Measurements from ENCODE around the gene ZNF639.
A peak's percentile ranks its signal among the peaks of the same experiment; 100 is the strongest.
"Not testable (repeated sequence)": the region's sequence is repeated elsewhere in the genome, so short reads cannot be mapped to it uniquely, and the experiment has no call there.

Gene ZNF639, protein sequence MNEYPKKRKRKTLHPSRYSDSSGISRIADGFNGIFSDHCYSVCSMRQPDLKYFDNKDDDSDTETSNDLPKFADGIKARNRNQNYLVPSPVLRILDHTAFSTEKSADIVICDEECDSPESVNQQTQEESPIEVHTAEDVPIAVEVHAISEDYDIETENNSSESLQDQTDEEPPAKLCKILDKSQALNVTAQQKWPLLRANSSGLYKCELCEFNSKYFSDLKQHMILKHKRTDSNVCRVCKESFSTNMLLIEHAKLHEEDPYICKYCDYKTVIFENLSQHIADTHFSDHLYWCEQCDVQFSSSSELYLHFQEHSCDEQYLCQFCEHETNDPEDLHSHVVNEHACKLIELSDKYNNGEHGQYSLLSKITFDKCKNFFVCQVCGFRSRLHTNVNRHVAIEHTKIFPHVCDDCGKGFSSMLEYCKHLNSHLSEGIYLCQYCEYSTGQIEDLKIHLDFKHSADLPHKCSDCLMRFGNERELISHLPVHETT

DNA sequence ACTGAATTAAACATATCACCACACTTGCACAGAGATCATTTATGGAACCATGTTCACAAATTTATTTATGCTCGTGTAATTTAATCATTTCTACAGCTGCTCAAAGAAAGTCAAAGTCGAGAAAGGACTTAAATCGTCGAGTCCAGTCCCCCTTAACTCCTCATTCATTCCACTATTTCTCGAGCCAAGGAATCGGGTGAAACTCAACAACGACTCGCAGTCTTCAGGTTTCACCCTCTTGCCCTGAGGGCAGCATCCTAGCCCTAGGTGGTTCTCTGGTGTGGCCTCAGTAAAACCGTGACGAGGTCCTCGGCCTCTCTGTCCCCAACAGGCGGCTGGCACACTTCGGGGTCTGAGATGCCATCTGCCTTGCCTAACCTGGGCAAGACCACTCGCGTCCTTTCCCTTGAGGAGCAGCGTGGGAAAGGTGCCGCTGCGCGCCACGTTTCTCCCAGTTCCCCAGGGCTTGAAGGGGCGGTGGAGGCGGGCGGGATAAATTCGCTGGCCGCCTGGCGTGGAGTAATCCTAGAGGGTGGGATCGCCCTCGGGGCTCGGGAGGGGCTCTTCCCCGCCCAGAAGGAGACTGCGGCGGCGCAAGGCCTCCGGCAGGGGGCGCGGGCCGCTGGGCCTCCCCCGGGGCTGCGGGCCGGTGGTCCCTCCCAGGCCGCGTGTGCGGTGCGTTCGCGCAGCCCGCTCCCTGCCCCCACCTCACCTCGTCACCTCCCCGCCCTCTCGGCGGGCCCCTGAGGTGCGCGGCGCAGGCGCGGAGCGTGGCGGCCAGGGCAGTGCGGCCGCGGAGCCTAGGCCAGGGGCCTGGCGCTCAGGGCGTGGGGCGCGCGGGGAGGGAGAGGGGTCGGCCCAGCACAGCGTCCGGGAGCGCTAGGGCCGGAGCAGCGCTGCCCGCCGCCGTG, at the start of gene ZNF639:
TSS of gene ZNF639 (plus strand) at position 746 of the 911 bp plus-strand sequence. CDS start 5,263 bp downstream, outside the sequence.
- WGBS (ENCODE audit: insufficient coverage, insufficient read length): no CpG with 5 or more reads among the region's 75 CpGs
- Histone ChIP-seq H3K4me3 (ENCODE audit: low read length) (peak within 1 kb of the TSS; percentile 91), H3K36me3 (ENCODE audit: control insufficient read depth, insufficient read depth, low read length) (no peaks in the 10 kb centered on the region), H3K27me3 (ENCODE audit: control insufficient read depth, insufficient read depth, low read length) (no peaks in the 10 kb centered on the region), H3K27ac (ENCODE audit: low read length) (no peak within 1 kb of the TSS), H3K9me3 (ENCODE audit: control insufficient read depth, insufficient read depth, low read length) (no peaks in the 10 kb centered on the region), H3K4me1 (ENCODE audit: control insufficient read depth, insufficient read depth, low read length) (peaks cover 1% of the 10 kb centered on the region; the same call in 1 of the 2 replicates)
- DNase-seq (ENCODE audit: low read depth, low spot score): peak; percentile 57

DNA sequence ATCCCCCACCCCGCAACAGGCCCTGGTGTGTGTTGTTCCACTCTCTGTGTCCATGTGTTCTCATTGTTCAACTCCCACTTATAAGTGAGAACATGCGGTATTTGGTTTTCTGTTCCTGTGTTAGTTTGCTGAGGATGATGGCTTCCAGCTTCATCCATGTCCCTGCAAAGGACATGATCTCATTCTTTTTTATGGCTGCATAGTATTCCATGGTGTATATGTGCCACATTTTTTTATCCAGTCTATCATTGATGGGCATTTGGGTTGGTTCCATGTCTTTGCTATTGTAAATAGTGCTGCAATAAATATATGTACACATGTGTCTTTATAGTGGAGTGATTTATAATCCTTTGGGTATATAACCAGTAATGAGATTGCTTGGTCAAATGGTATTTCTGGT, 48.4 kb upstream of the ZNF639 start:
- not testable (repeated sequence) for DNase-seq (ENCODE audit: low read depth, low spot score); H3K9me3 ChIP-seq (ENCODE audit: control insufficient read depth, insufficient read depth, low read length); H3K4me3 ChIP-seq (ENCODE audit: low read length); H3K27ac ChIP-seq (ENCODE audit: low read length); H3K36me3 ChIP-seq (ENCODE audit: control insufficient read depth, insufficient read depth, low read length); H3K27me3 ChIP-seq (ENCODE audit: control insufficient read depth, insufficient read depth, low read length); H3K4me1 ChIP-seq (ENCODE audit: control insufficient read depth, insufficient read depth, low read length)
- no CpG with 5 or more reads among the region's 2 CpGs for WGBS (ENCODE audit: insufficient coverage, insufficient read length)

DNA sequence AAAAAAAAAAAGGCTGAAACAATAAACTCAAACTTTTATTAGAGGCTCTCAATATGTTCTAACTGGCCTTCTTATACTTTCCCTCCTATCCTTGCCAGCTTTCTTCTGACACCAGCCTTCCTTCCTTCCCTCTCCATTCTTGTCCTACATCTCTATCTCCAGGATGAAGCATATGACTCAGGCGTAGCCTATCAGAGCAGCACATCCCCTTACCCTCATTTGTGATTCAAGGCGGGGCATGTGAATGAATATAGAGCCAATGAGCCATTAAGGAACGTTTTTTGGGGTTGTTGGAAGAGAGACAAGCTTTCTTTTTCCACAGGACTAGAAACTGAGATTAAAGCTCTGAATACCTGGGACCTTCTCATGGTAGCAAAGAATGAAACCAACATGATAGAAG, 46.8 kb upstream of the ZNF639 start:
- DNase-seq (ENCODE audit: low read depth, low spot score): no peak

DNA sequence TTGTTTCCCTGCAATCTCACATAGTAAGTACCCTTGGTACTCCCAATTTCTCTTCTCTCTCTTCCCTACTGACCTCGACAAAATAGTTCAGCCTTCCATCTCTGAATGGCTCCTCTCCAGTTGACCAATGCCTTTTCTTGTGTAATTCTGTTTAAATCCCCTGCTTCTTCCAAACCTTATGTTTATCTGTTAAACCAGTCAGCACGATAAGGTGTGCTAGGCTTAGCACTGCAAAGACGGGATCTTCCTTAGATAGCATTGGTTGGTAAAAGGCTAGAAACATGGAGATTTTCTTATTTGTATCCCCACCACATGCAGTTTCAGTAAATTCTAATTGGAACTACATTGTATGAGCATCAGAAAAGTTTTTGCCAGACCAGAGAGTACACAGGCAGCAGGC, 46.1 kb upstream of the ZNF639 start:
- WGBS (ENCODE audit: insufficient coverage, insufficient read length): no CpG with 5 or more reads among the region's 3 CpGs
- H3K27ac ChIP-seq (ENCODE audit: low read length): no peak overlapping the region
- no peaks in the 10 kb centered on the region for H3K9me3 ChIP-seq (ENCODE audit: control insufficient read depth, insufficient read depth, low read length)
- H3K4me1 ChIP-seq (ENCODE audit: control insufficient read depth, insufficient read depth, low read length): no peaks in the 10 kb centered on the region
- no peaks in the 10 kb centered on the region for H3K27me3 ChIP-seq (ENCODE audit: control insufficient read depth, insufficient read depth, low read length)
- no peaks in the 10 kb centered on the region for H3K36me3 ChIP-seq (ENCODE audit: control insufficient read depth, insufficient read depth, low read length)
- DNase-seq (ENCODE audit: low read depth, low spot score): no peak
- H3K4me3 ChIP-seq (ENCODE audit: low read length): no peak overlapping the region

More for the DNA sequence above, 46.8 kb upstream of the ZNF639 start:
- Histone ChIP-seq H3K4me3 (ENCODE audit: low read length) (no peak overlapping the region), H3K36me3 (ENCODE audit: control insufficient read depth, insufficient read depth, low read length) (no peaks in the 10 kb centered on the region), H3K27me3 (ENCODE audit: control insufficient read depth, insufficient read depth, low read length) (no peaks in the 10 kb centered on the region), H3K27ac (ENCODE audit: low read length) (no peak overlapping the region), H3K9me3 (ENCODE audit: control insufficient read depth, insufficient read depth, low read length) (no peaks in the 10 kb centered on the region), H3K4me1 (ENCODE audit: control insufficient read depth, insufficient read depth, low read length) (no peaks in the 10 kb centered on the region)
- WGBS (ENCODE audit: insufficient coverage, insufficient read length): no CpG with 5 or more reads among the region's 3 CpGs

DNA sequence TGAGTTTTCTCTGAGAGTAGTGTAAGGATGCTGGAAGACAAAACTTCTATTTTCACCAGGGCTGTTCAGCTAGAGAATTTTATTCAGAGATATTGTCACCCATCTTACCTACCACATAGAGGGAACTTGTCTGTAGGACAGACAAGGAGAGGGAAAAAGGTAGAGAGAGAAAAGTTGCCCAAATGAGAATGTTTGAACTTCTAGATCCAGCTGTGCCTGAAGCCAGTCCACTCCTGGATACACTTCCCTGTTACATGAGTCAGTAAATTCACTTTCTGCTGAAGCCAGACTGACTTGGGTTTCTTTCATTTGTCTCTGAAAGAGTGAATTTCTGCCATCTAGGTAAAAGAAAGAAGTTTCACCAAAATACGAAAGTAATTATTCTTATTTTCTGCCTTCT, 44.7 kb upstream of the ZNF639 start:
- WGBS (ENCODE audit: insufficient coverage, insufficient read length): no CpG with 5 or more reads among the region's 1 CpG
- H3K27me3 ChIP-seq (ENCODE audit: control insufficient read depth, insufficient read depth, low read length): no peaks in the 10 kb centered on the region
- no peak for DNase-seq (ENCODE audit: low read depth, low spot score)
- H3K4me1 ChIP-seq (ENCODE audit: control insufficient read depth, insufficient read depth, low read length): no peaks in the 10 kb centered on the region
- H3K36me3 ChIP-seq (ENCODE audit: control insufficient read depth, insufficient read depth, low read length): no peaks in the 10 kb centered on the region
- no peaks in the 10 kb centered on the region for H3K9me3 ChIP-seq (ENCODE audit: control insufficient read depth, insufficient read depth, low read length)
- H3K4me3 ChIP-seq (ENCODE audit: low read length): no peak overlapping the region
- no peak overlapping the region for H3K27ac ChIP-seq (ENCODE audit: low read length)

DNA sequence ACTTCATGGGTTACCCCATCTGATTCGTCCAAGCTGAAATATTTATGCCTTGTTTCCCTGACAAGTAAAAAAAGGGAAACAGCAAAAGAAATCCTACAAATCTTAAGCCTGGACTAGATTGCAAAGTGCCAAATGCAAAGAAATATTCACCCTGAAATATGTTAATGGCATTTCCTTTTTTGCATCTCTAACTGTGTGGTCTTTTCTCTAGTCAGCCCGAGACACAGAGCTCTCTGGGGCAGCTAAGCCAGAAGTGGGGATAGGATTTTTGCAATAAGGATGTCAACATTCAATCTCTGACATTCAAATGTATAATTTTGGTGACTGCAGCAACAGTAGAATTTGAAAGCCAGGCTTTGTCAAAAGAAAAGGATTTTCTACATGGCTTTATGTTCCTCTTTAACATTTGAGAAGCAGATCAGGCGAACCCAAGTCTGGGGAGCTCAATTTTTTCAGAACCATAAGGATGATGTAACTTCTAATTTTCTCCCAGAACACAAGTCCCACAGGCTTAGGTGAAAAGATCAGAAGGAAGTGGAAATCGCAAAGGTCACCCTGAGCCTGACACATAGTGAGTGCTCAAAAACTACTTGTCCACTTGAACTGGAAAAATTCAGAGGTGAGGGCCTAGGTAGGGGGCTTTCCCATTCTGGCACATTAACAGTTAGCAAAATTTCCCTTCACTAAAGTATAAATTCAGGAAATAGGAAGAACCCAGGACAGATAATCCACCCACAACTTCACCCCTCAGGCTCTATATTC, 43.7 kb upstream of the ZNF639 start:
- H3K27ac ChIP-seq (ENCODE audit: low read length): no peak overlapping the region
- H3K9me3 ChIP-seq (ENCODE audit: control insufficient read depth, insufficient read depth, low read length): no peaks in the 10 kb centered on the region
- DNase-seq (ENCODE audit: low read depth, low spot score): no peak
- no peaks in the 10 kb centered on the region for H3K36me3 ChIP-seq (ENCODE audit: control insufficient read depth, insufficient read depth, low read length)
- no peak overlapping the region for H3K4me3 ChIP-seq (ENCODE audit: low read length)
- H3K4me1 ChIP-seq (ENCODE audit: control insufficient read depth, insufficient read depth, low read length): no peaks in the 10 kb centered on the region
- H3K27me3 ChIP-seq (ENCODE audit: control insufficient read depth, insufficient read depth, low read length): no peaks in the 10 kb centered on the region
- no CpG with 5 or more reads among the region's 4 CpGs for WGBS (ENCODE audit: insufficient coverage, insufficient read length)

DNA sequence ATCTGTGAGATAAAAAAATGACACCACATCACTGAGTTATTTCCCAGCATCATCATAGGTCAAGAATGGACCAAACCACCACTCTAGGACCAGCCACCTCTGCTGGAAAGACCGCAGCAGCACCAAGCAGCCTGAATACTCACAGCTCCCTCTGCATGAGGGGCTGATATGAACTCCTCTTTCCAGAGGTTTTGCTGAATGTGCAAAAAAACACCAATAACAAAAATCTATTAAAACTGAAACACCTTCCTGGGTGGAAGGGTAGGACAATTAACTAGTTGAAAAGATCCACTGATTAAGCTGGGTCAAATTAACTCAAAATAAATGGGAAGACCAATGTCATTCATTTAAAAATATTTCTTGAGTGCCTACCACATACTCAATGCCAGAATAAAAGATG, 43.0 kb upstream of the ZNF639 start:
- Histone ChIP-seq H3K9me3 (ENCODE audit: control insufficient read depth, insufficient read depth, low read length) (no peaks in the 10 kb centered on the region), H3K4me3 (ENCODE audit: low read length) (no peak overlapping the region), H3K27ac (ENCODE audit: low read length) (no peak overlapping the region), H3K4me1 (ENCODE audit: control insufficient read depth, insufficient read depth, low read length) (no peaks in the 10 kb centered on the region), H3K27me3 (ENCODE audit: control insufficient read depth, insufficient read depth, low read length) (no peaks in the 10 kb centered on the region), H3K36me3 (ENCODE audit: control insufficient read depth, insufficient read depth, low read length) (no peaks in the 10 kb centered on the region)
- DNase-seq (ENCODE audit: low read depth, low spot score): no peak
- WGBS (ENCODE audit: insufficient coverage, insufficient read length): no CpG with 5 or more reads among the region's 1 CpG

DNA sequence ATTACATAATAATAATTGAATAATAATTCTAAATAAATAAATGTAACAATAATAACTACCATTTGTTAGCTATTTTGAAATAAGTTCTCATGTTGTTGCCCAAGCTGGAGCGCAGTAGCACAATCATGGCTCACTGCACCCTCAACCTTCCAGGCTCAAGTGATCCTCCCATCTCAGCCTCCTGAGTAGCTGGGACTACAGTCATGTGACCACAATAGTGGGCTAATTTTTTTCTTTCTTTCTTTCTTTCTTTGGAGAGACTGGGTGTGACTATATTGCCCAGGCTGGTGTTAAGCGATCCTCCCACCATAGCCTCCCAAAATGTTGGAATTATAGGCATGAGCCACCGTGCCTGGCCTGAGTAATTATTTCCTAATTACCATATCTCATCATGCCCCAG, 41.0 kb upstream of the ZNF639 start:
- Histone ChIP-seq H3K36me3 (ENCODE audit: control insufficient read depth, insufficient read depth, low read length) (no peaks in the 10 kb centered on the region), H3K27ac (ENCODE audit: low read length) (no peak overlapping the region), H3K27me3 (ENCODE audit: control insufficient read depth, insufficient read depth, low read length) (no peaks in the 10 kb centered on the region), H3K4me3 (ENCODE audit: low read length) (no peak overlapping the region), H3K9me3 (ENCODE audit: control insufficient read depth, insufficient read depth, low read length) (no peaks in the 10 kb centered on the region), H3K4me1 (ENCODE audit: control insufficient read depth, insufficient read depth, low read length) (no peaks in the 10 kb centered on the region)
- DNase-seq (ENCODE audit: low read depth, low spot score): no peak
- no CpG with 5 or more reads among the region's 3 CpGs for WGBS (ENCODE audit: insufficient coverage, insufficient read length)

DNA sequence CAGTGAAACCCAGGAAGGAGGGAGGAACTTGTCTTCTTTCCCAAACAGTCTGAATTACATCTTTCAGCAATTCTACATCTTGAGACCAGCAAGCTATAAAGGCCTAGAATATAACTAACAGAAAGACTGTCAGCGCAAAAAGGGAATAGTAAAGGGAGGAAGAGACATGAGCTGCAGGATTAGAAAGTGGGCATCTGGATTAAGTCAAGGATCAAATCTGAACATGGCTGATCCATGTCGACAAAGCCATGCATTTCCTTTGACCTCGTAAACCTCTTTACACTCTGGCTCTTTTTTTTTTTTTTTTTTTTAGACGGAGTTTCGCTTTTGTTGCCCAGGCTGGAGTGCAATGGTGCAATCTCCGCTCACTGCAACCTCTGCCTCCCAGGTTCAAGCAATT, 36.5 kb upstream of the ZNF639 start:
- Histone ChIP-seq H3K36me3 (ENCODE audit: control insufficient read depth, insufficient read depth, low read length) (no peaks in the 10 kb centered on the region), H3K27ac (ENCODE audit: low read length) (no peak overlapping the region), H3K27me3 (ENCODE audit: control insufficient read depth, insufficient read depth, low read length) (no peaks in the 10 kb centered on the region), H3K4me1 (ENCODE audit: control insufficient read depth, insufficient read depth, low read length) (no peaks in the 10 kb centered on the region), H3K4me3 (ENCODE audit: low read length) (no peak overlapping the region), H3K9me3 (ENCODE audit: control insufficient read depth, insufficient read depth, low read length) (no peaks in the 10 kb centered on the region)
- no CpG with 5 or more reads among the region's 6 CpGs for WGBS (ENCODE audit: insufficient coverage, insufficient read length)
- no peak for DNase-seq (ENCODE audit: low read depth, low spot score)

DNA sequence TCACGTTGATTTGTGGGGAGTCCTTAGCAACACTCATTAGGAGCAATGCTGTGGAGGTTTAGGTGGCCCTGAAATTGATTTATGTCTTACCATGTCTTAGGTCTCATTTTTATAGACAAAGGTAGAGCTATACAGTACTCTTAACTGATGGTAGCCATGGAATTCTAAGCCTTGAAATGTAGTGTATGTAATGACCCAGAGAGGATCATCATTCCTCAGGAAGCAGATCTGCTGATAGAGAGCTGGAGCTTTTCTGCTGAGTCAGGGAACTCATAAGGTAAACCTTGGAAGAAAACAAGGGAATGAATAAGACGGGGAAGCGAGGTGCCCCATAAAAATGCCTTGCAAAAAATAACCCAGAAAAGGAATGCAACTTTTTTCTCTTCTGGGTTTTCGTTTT, 34.0 kb upstream of the ZNF639 start:
- Histone ChIP-seq H3K27me3 (ENCODE audit: control insufficient read depth, insufficient read depth, low read length) (no peaks in the 10 kb centered on the region), H3K36me3 (ENCODE audit: control insufficient read depth, insufficient read depth, low read length) (no peaks in the 10 kb centered on the region), H3K9me3 (ENCODE audit: control insufficient read depth, insufficient read depth, low read length) (no peaks in the 10 kb centered on the region), H3K27ac (ENCODE audit: low read length) (no peak overlapping the region), H3K4me3 (ENCODE audit: low read length) (no peak overlapping the region), H3K4me1 (ENCODE audit: control insufficient read depth, insufficient read depth, low read length) (no peaks in the 10 kb centered on the region)
- no peak for DNase-seq (ENCODE audit: low read depth, low spot score)
- no CpG with 5 or more reads among the region's 4 CpGs for WGBS (ENCODE audit: insufficient coverage, insufficient read length)

All from iPS DF 6.9 (cell line).